ENCODE data around the gene CORO2A. TPM values are rescaled to one million over a fixed set of nuclear protein-coding genes. Genes with fewer than 3 reads are reported as not detected.

CORO2A gene
- total RNA-seq, 1 experiment from 2014 or later, result 32.5 TPM

DNA sequence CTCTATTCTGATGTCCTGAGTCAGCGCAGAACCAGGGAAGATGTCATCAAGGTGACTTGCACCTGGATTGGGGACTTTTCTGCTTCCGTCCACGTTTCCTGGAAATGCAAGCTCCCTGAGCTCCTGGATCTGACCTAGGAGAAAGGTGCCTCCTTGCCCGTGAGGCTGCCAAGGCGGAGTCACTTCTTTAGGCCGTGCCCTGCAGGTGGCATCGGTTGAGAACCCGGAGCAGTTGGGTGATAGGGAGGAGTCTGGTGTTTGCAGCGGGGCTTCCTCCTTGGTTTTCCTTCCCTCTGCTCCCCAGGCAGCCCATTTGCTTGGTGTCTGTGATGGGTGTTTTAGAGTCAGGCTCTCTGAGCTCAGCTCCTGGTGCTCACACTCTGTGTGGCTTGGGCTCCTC lies 120.7 kb downstream of the CORO2A start (continued):
- TF ChIP-seq, protein P1, sequence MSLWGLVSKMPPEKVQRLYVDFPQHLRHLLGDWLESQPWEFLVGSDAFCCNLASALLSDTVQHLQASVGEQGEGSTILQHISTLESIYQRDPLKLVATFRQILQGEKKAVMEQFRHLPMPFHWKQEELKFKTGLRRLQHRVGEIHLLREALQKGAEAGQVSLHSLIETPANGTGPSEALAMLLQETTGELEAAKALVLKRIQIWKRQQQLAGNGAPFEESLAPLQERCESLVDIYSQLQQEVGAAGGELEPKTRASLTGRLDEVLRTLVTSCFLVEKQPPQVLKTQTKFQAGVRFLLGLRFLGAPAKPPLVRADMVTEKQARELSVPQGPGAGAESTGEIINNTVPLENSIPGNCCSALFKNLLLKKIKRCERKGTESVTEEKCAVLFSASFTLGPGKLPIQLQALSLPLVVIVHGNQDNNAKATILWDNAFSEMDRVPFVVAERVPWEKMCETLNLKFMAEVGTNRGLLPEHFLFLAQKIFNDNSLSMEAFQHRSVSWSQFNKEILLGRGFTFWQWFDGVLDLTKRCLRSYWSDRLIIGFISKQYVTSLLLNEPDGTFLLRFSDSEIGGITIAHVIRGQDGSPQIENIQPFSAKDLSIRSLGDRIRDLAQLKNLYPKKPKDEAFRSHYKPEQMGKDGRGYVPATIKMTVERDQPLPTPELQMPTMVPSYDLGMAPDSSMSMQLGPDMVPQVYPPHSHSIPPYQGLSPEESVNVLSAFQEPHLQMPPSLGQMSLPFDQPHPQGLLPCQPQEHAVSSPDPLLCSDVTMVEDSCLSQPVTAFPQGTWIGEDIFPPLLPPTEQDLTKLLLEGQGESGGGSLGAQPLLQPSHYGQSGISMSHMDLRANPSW (CRISPR knock-in tag; conservative IDR thresholded peaks at IDR 0.05; ENCODE audit: low read depth), result no peak
- no peak for TF ChIP-seq SMAD3 (CRISPR knock-in tag; IDR thresholded peaks at IDR 0.05; ENCODE audit: borderline replicate concordance)
- TF ChIP-seq, protein P2, sequence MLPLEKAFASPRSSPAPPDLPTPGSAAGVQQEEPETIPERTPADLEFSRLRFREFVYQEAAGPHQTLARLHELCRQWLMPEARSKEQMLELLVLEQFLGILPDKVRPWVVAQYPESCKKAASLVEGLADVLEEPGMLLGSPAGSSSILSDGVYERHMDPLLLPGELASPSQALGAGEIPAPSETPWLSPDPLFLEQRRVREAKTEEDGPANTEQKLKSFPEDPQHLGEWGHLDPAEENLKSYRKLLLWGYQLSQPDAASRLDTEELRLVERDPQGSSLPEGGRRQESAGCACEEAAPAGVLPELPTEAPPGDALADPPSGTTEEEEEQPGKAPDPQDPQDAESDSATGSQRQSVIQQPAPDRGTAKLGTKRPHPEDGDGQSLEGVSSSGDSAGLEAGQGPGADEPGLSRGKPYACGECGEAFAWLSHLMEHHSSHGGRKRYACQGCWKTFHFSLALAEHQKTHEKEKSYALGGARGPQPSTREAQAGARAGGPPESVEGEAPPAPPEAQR (CRISPR knock-in tag; IDR thresholded peaks at IDR 0.05), result no peak
- no peak for TF ChIP-seq NFATC4 (CRISPR knock-in tag; IDR thresholded peaks at IDR 0.05)
- TF ChIP-seq TEAD1 (CRISPR knock-in tag; IDR thresholded peaks at IDR 0.05), result no peak
- TF ChIP-seq, protein P3, sequence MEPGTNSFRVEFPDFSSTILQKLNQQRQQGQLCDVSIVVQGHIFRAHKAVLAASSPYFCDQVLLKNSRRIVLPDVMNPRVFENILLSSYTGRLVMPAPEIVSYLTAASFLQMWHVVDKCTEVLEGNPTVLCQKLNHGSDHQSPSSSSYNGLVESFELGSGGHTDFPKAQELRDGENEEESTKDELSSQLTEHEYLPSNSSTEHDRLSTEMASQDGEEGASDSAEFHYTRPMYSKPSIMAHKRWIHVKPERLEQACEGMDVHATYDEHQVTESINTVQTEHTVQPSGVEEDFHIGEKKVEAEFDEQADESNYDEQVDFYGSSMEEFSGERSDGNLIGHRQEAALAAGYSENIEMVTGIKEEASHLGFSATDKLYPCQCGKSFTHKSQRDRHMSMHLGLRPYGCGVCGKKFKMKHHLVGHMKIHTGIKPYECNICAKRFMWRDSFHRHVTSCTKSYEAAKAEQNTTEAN (CRISPR knock-in tag; IDR thresholded peaks at IDR 0.05), result no peak
- TF ChIP-seq, protein P4, sequence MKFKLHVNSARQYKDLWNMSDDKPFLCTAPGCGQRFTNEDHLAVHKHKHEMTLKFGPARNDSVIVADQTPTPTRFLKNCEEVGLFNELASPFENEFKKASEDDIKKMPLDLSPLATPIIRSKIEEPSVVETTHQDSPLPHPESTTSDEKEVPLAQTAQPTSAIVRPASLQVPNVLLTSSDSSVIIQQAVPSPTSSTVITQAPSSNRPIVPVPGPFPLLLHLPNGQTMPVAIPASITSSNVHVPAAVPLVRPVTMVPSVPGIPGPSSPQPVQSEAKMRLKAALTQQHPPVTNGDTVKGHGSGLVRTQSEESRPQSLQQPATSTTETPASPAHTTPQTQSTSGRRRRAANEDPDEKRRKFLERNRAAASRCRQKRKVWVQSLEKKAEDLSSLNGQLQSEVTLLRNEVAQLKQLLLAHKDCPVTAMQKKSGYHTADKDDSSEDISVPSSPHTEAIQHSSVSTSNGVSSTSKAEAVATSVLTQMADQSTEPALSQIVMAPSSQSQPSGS (CRISPR knock-in tag; IDR thresholded peaks at IDR 0.05; ENCODE audit: borderline replicate concordance, low read depth), result no peak
- TF ChIP-seq, protein P5, sequence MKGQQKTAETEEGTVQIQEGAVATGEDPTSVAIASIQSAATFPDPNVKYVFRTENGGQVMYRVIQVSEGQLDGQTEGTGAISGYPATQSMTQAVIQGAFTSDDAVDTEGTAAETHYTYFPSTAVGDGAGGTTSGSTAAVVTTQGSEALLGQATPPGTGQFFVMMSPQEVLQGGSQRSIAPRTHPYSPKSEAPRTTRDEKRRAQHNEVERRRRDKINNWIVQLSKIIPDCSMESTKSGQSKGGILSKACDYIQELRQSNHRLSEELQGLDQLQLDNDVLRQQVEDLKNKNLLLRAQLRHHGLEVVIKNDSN (CRISPR knock-in tag; IDR thresholded peaks at IDR 0.05), result no peak
- TF ChIP-seq ETV6 (CRISPR knock-in tag; IDR thresholded peaks at IDR 0.05), result no peak
- TF ChIP-seq, protein P6, sequence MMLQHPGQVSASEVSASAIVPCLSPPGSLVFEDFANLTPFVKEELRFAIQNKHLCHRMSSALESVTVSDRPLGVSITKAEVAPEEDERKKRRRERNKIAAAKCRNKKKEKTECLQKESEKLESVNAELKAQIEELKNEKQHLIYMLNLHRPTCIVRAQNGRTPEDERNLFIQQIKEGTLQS (CRISPR knock-in tag; conservative IDR thresholded peaks at IDR 0.05), result no peak
- TF ChIP-seq MYBL2 (CRISPR knock-in tag; IDR thresholded peaks at IDR 0.05), result no peak
- TF ChIP-seq, protein P7, sequence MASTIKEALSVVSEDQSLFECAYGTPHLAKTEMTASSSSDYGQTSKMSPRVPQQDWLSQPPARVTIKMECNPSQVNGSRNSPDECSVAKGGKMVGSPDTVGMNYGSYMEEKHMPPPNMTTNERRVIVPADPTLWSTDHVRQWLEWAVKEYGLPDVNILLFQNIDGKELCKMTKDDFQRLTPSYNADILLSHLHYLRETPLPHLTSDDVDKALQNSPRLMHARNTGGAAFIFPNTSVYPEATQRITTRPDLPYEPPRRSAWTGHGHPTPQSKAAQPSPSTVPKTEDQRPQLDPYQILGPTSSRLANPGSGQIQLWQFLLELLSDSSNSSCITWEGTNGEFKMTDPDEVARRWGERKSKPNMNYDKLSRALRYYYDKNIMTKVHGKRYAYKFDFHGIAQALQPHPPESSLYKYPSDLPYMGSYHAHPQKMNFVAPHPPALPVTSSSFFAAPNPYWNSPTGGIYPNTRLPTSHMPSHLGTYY (CRISPR knock-in tag; IDR thresholded peaks at IDR 0.05), result no peak

Small RNA genes lying within 50 kb of the gene (microRNA-seq; reads per million reads assigned to microRNA genes)
- gene MIR6854 (ENCODE audit: borderline number of aligned reads), result not detected

Other genes with a start within 250 kb of the CORO2A start
- gene ANP32B, start 209.3 kb downstream of the CORO2A start, total RNA-seq (2021), result 149 to 156 TPM (median 150 TPM) in 3 replicates
- gene NANS, start 135.9 kb downstream of the CORO2A start, total RNA-seq (2021), result 57.9 to 66.7 TPM (median 61.3 TPM) in 3 replicates
- gene TRIM14, start 73.4 kb downstream of the CORO2A start, total RNA-seq (2021), result 11.9 to 18.4 TPM (median 18.2 TPM) in 3 replicates
- gene TBC1D2, start 63.0 kb upstream of the CORO2A start, total RNA-seq (2021), result 10.6 to 11.4 TPM (median 11.1 TPM) in 3 replicates